NK-92 treated with Interleukin-12 subunit alpha and Interleukin-12 subunit beta, amount 100 ng/mL, for 24 hours (cell line): ENCODE data around the gene NKD1.

Experiments used
- DNase-seq: peaks from one replicate; lab custom pipeline; 2025; lab: John Stamatoyannopoulos, UW

NKD1 gene

DNA sequence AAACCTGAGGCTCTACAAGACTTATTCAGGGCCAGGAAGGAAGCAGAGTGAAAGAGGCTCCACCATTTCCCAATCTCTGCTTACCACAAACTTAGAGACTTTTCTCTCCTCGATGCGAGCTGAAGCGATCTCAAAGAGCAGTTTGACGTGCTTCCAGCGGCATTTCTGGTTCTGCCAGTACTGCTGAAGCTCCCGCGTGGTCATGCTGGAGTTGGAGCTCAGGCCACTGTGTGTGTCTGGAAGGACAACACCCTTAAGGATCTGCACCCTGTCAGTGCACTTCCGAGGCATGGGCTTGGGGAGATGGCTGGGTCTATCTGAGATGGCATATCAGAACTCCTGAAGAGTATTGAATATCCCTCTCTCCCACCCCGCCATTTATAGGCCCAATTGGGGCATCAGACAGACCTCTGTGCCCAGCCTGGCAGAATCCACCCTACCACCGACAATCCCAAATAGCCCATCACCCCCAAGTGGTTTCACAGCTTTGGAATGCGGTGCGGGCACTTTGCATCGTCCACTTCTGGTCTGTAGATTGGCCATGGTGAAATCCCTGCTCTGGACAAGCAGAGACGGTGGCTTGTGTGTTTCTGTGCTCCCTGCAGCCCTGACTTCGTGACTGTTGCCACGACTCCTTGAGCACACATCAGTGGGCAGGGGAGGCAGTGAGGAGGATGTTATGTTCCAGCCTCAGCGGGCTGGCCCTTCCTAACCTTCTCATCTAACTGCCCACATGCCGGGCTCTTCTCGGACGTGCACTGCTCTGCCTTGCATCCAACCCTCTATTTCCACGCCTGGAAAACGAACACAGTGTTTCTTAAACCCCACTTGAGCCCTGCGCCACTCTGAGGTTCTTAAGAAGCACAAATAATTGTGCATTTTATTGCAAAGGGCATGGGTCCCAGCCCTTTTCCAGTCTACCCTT lies 127.8 kb downstream of the NKD1 start:
- DNase-seq: no peak

DNA sequence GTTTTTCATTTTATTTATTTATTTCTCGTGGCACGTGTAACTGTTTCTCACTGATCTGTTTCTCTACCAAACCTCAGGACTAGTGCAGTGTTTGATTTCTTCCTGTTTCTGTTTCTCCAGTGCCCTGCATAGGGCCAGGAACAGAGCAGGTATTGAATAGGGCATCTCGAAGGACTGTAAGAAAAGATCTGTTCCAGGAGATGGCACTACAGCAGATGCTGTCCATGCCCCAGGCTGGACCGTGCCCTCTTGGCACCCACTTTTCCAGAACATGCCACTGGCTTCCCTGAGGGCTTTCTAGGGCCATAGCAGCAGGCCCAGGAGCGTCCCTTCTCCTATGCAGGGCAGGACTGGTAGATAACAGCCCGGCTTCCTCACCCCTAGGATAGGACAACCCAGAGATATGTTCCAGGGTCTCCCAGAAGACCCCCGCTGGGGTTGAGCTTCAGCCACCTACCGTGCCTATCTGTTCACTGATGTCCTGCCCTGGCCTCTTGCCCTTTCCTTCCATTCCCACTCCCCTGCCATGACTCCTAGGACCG lies 128.6 kb downstream of the NKD1 start:
- no peak for DNase-seq

DNA sequence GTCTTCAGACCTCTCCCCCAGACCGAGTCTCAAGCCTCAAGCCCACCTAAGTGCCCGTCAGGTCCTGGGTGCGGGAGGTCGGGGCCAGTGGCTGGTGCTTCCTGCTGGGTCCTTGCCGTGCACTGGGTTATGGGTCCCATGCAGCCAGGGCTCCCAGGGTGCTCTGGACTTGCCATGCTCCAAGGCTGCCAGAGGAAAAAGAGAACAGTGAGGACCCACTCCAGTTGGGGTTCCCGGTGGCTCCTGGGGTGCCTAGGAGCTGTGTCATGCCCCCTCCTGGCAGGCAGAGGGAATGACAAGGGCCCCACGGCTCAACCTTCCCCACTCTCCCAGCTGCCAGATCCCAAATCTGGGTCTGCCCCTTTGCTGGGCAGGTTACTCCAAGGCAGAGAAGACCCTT lies 129.2 kb downstream of the NKD1 start:
- no peak for DNase-seq

DNA sequence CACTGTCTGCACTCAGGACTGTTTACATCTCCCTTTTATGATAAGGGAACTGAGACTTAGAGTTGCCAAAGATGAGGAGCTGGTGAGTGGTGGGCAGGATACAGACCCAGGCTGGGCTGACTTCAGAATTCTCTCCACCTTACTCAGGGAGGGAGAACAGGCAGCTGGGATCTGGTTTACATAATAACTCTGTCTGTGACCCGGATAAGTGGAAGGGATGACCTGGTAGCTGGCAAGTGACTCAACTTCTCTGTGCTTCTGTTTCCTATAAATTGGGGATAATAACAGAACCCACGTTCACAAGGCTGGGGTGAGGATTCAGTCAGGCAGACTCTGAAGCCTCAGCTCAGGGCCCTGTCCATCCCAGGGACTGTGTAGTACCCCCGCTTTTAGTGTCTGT lies 130.3 kb downstream of the NKD1 start:
- DNase-seq: no peak

DNA sequence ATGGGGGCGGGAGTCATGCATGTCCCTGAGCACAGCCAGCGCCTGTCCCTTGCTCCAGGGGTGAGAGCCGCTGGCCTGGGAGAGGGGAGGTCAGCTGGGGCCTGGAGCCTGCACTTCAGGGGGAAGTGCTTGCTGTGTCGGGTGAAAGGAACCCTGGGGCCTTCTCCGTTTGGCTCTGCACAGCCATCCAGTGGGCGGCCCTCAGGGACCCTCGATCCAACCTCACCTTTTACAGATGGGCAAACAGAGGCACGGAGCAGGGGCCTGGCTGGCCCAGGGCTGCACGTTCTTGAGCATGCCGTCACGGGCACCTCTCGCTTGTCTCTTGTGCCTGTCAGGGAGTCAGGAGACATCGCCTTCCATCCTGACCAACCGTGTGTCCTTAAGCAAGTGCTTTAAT lies 131.1 kb downstream of the NKD1 start:
- no peak for DNase-seq

DNA sequence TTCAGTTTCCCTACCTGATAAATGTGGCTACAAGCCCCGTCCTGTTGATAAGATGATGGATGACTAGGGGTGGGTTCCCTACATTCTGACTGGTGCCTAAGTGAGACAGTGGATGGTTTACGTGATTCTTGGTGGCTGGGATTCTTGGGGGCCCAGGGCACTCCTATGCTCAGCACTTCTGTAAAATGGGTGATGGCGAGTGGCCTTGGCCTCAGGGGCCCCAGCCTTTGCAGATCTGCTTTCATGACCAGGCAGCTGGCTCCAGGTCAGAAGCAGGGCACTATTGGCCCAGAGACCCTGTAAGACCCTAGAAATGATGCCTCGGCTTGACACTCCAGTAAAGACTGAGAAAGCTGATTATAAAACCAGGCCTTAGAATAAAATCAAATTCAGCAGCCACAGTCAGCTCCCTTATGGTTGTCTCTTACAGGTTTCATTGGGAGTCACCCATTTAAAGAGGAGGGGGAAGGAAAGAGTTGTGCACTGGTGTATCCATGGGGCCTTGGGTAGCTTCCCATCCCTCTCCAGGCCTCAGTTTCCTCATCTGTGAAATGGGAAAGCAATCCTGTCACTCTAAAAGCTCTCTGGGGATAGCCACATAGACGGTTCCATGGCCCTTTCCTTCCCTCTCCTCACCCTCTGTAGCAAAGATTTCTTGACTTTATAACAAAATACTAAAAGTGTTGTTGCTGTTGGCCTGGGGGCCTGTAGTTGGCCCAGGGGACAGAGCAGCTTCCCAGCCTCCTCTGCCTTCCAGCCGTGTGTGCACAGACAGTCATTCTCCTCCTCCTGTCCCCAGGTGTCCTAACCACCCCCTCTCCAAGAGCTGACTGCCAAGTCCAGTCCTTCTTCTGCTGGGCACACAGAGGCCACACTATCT lies 131.7 kb downstream of the NKD1 start:
- DNase-seq: no peak

DNA sequence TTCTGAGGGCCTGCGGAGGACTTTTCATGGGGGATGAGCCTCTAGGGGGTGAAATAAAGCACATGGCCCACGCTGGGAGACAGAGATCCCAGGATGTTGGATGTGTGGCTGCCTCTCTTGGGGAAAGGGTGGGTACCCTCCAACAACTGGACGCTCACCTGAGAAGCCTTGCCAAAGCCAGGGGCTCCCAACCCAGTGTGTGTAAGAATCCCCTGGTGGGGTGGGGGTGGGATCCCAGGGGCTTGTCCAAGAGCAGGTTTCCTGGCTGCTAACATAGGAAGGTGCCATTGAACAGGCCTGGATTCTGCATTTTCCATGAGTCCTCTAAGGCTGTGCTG lies 132.3 kb downstream of the NKD1 start:
- DNase-seq: no peak

DNA sequence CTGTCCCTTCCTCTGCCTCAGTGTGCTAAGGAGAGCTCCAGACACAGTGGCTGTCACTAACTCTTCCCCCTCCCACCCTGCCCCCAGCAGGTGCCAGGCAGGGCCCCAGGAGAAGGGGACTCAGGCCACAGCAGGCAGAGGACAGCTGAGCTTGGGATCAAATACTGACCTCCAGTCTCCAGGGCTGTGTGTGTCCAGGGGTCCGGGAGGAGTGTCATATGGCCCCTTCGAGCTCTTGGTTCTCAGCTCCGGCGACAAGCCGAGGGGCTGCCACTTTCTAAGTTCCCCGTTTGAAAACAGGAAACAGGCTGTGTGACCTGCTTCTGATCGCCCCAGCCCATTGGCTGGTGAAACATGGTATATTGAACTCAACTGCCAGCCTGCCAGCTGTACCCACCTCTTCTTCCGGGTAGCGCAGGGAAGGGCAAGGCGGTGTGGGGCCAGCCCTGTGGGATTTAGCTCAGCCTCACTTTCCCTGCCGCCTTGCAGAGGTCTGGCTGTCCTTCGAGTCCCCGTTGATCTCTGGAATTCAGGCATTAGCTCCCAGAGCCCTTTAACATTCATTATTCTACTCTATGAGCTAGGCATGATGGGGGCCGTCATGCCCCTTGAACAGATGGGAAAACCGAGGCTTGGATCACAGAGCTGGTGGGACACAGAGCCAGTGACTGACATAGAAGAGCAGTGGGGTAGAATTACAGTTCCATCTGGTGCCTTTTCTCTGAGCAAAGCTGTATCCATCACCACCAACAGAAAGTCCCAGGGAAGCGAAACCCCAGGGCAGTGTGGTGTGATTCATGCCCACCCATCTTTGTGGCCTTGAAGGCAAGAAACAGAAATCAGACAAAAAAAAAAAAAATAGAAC lies 133.1 kb downstream of the NKD1 start, which contains the start of gene SNX20:
TSS of gene SNX20 (minus strand) at position 292 of the 865 bp plus-strand sequence. CDS start 3,786 bp downstream, outside the sequence.
- DNase-seq: peak; percentile 34

DNA sequence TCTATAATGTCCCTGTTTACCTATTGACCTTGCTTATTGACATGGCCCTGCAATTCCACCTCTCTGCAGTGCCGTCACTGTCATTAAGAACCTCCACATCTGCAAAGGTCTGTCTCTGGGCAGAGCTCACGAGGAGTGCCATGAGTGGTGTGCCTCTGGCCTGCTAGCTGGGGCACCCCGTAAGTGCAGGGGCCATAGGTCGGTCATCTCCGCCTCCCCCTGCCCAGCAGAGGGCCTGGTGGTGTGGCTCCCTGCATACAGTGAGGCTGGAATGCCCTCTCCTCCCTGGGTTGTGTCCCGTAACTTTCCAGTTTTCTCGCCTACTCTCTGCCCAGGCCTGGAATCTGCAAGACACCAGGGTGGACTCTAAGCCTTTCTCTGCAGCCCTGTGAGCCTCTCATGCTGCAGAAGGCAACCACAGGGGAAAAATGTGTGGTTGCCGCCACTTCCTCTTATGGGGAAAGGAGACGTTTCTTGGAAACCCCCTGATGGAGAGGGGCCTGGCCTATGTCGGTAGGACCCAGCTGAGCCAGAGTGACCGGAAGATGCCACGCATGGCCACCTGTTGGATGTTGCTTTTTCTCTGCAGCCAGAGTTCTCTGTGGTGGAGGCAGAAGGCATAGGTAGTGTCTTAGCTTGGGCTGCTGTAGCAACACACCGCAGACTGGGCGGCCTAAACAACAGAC lies 135.6 kb downstream of the NKD1 start:
- DNase-seq: peak; percentile 13

DNA sequence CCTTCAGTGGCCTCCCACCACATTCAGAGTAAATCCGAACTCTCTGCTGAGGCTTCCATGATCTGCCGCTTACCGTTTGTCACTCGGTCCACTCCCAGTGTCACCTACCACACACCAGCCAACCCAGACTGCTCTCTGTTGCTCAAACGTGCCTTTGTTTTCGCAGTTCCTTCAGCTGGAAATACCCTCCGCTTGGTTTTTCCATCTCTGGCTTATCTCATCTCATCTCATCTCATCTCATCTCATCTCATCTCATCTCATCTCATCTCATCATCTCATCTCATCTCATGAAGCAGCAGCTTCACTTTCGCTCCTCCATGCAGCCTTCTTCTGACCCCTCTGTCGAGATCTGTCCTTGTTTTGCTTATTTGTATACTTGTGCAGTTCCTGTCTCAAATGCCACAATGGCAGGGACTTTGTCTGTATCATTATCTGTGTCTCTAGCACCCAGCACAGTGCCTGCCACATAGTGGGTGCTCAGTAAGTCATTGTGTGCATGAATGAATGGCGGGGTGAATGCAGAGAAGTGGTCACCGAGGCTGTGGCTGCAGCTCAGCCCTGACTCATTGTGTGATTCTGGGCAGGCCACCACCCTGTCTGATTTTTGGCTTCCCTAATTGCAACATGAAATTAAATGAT lies 136.7 kb downstream of the NKD1 start:
- DNase-seq: peak; percentile 11

DNA sequence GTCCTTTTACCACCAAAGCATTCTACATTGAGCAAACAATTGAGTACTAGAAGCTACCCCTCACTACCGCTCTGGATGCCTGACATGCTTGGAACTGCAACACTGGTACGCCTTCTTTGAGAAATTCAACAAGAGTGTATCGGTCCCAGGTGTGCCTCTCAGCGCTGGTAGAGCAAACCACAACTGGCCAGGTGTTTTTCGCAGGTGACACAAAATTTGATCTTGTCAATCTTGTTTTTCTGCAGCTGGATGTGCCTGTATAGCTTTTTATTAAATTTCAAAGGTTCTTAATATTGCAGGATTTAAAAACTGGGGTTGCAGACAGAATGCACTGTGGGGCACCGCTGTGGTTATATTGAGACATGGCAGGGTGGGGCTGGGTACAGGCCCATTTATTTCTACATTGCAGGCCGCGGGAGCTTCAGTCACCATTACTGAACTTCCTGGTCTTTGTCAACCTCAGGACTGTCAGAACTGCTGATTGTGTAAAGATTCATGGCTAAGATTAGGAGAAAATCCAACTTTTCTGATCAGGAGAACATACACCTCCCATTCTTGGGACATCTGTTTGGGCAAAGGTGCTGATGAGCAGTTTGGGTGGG lies 137.4 kb downstream of the NKD1 start:
- no peak for DNase-seq

DNA sequence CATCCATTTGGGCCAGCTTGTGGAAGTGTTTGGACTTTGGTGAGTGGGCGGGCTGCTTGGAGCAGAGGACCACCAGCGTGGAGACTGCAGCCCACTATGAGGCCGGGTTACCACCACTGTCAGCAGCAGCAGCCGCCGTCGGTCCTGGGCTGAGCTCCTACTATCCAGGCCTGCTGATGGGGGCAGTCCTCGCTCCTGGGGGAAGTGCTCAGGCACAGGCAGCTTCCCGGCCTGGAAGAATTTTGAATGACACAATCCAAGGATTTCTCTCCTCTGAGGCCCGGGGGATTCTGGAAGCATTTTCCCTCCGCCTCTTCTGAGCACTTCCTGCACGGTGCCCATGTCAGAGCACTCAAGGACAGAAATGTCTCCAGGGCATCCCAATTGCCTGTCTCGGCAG lies 139.9 kb downstream of the NKD1 start:
- DNase-seq: no peak

DNA sequence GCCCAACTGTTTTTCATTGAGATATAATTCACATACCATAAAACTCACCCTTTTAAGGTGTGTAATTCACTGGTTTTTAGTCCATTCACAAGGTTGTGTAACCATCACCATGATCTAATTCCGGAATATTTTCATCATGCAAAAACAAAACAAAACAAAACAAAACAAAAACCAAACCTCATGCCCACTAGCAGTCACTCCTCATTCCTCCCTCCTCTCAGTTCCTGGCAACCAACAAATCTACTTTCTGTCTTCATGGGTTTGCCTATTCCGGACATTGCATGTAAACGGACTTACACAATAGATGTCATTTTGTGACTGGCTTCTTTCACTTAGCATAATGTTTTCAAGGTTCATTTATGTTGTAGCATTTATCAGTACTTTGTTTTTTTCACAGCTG lies 140.7 kb downstream of the NKD1 start:
- DNase-seq: no peak

DNA sequence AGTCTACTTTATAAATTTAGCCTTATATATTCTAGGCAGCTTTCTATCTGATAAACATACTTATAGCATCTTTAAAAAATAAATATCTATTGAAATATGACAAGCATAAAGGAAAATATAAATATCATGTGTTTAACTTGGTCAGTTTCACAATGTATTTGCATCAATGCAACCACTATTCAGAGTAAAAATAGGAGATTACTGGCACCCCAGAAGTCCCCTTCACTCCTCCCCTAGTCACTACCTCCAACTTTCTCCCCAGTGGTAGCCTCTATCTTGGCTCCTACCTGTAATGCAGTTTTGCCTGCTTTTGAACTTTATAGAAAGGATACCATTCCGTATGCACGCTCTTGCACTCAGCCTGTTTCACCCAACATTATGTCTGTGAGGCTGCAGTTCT lies 142.0 kb downstream of the NKD1 start:
- DNase-seq: no peak

DNA sequence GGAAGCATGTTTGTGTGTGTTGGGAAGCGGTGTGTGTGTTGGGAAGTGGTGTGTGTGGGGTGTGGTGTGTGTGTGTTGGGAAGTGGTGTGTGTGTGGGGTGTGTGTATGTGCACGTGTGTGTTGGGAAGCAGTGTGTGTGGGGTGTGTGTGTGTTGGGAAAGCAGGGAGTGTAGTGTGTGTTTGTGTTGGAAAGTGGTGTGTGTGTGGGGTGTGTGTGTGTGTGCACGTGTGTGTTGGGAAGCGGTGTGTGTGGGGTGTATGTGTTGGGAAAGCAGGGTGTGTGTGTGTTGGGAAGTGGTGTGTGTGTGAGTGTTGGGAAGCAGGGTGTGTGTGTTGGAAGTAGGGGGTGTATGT lies 144.4 kb downstream of the NKD1 start:
- DNase-seq: no peak

DNA sequence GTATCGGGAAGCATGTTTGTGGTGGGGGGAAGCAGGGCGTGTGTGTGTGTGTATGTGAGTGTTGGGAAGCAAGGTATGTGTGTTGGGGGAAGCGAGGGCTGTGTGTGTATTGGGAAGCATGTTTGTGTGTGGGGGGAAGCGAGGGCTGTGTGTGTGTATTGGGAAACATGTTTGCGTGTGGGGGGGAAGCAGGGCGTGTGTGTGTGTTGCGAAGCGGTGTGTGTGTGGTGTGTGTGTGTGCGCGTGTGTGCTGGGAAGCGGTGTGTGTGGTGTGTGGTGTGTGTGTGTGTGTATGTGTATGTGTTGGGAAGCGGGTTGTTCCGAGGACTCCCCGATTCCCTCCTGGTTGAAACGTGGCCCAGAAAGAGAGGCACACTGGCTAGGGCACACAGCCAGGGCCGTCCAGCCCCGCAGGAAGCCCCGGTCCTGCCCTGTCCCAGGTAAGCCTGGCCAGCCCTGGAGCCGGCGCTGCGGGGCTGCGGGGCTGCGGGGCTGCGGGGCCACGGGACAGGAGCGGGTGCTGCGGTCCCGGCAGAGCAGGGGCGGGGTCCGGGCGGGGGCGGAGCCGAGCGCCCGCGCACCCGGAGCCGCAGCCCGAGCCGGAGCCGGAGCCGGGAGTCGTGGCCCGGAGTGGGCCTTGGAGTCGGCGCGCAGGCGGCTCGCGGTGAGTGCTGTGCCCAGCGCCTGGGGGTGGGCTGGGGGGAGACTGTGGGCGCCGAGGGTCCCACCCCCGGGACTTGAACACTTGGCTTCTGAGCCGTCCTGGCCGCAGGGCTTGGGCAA lies 145.0 kb downstream of the NKD1 start, which contains the start of gene NOD2:
TSS of gene NOD2 (plus strand) at position 608 of the 783 bp plus-strand sequence. CDS start 5,890 bp downstream, outside the sequence.
- no peak for DNase-seq

DNA sequence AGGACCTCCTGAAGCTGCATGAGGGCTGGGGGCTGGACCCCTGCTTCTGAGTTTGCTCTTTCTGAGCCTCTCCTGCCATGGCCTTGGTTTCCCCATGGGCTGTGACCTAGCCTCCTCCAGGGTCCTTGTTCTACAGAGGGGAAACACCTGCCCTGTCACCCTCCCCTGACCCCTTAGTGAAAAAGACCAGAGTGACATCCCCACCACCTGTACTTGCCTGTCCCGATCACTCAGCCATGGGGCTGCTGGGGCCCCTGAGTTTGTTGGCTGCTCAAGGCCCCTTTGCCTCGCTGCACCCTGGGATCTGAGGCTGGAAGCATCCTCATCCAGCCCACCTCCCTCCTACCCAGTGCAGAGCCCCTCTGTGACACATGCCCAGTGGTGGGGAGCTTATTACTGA lies 146.0 kb downstream of the NKD1 start:
- DNase-seq: no peak

DNA sequence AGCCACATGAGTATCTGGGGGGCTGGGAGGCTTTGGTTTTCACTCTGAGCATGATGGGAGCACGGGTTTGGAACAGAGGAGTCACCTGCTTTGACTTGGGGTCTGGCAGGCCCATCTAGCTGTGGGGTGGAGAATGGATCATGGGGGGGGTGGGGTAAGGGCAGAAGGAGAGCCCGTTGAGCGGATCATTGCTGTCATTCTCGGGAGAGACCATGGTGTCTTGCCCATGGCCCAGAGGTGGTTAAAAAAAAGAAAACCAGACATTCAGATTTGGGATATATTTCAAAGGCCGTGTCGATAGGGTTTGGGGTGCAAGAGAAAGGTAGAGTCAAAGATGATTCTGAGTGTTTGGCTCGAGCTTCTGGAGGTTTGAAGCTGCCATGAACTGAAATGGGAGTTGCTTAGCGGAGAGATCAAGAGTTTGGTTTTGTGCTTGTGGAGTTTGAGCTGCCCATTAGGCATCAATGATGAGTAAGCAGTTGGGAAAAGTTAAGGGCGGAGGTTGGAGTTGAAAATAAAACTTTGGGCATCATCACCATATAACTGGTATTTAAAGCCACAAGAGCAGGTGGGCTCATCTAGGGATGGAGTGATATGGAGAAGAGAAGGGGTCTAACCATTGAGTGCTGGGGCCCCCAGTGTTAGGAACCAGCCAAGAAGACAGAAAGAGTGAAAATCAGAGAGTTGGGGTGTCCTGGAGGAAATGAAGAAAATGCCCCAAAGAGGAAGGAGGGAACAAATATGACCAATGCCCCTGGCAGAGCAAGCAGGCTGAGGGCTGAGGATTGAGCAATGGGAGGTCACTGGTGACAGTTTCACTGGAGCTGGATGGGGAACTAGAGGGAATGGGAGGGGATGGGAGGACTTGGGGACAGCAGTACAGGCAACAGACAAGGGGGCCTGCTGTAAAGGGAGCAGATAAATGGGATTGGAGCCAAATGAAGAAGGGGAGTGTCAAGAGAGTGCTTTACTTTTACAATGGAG lies 147.1 kb downstream of the NKD1 start:
- no peak for DNase-seq
